ENCODE results near the gene CARMIL1. TPM values are rescaled to one million over a fixed set of nuclear protein-coding genes. Genes with fewer than 3 reads are reported as not detected.
A peak's percentile ranks its signal among the peaks of the same experiment; 100 is the strongest.

Gene CARMIL1
- total RNA-seq, 3 donors from 2014 or later, result 23.6 to 53.0 (median 33.5) TPM

- H3K36me3 ChIP-seq, result no peaks in the 10 kb centered on the region
- H3K27ac ChIP-seq, result no peak overlapping the region
- no peaks in the 10 kb centered on the region for H3K4me1 ChIP-seq
- no peak for TF ChIP-seq POLR2A (IDR thresholded peaks at IDR 0.05)
- no peak for TF ChIP-seq POLR2AphosphoS5 (IDR thresholded peaks at IDR 0.05)
- TF ChIP-seq CTCF (IDR thresholded peaks at IDR 0.05), result no peak
- intact Hi-C loops (cut with DNase I; ENCODE audit: low total_unique reads), result no loop called here
- no peak overlapping the region for H3K4me3 ChIP-seq
- no peaks in the 10 kb centered on the region for H3K9me3 ChIP-seq
- no peaks in the 10 kb centered on the region for H3K27me3 ChIP-seq
- DNase-seq (ENCODE audit: low spot score in 2 of 2), result no peak
Measured at GRCh38 chr6:25290306-25291060, 11.3 kb downstream of the CARMIL1 start.

GRCh38 chr6:25292384-25292783 lies 13.2 kb downstream of the CARMIL1 start:
- Histone ChIP-seq H3K27me3 (no peaks in the 10 kb centered on the region), H3K4me3 (no peak overlapping the region), H3K27ac (no peak overlapping the region), H3K9me3 (no peaks in the 10 kb centered on the region), H3K36me3 (no peaks in the 10 kb centered on the region), H3K4me1 (peaks cover 0 to 7% of the 10 kb centered on the region in 2 donors)
- TF ChIP-seq POLR2AphosphoS5 (IDR thresholded peaks at IDR 0.05) (no peak), POLR2A (IDR thresholded peaks at IDR 0.05) (no peak), CTCF (IDR thresholded peaks at IDR 0.05) (no peak)
- intact Hi-C loops (cut with DNase I; ENCODE audit: low total_unique reads), result no loop called here
- no peak for DNase-seq (ENCODE audit: low spot score in 2 of 2)

- TF ChIP-seq CTCF (IDR thresholded peaks at IDR 0.05), result no peak
- intact Hi-C loops (cut with DNase I; ENCODE audit: low total_unique reads), result no loop called here
- no peaks in the 10 kb centered on the region for H3K27me3 ChIP-seq
Measured at GRCh38 chr6:25295651-25296050, 16.5 kb downstream of the CARMIL1 start.

GRCh38 chr6:25296217-25296905 lies 17.2 kb downstream of the CARMIL1 start:
- Histone ChIP-seq H3K4me3 (no peak overlapping the region), H3K36me3 (no peaks in the 10 kb centered on the region), H3K4me1 (peaks cover 0 to 12% of the 10 kb centered on the region in 2 donors), H3K9me3 (no peaks in the 10 kb centered on the region), H3K27ac (peak overlapping the region; percentile 70 to 82), H3K27me3 (no peaks in the 10 kb centered on the region)
- intact Hi-C loops (cut with DNase I; ENCODE audit: low total_unique reads), result no loop called here
- TF ChIP-seq POLR2A (IDR thresholded peaks at IDR 0.05) (no peak), POLR2AphosphoS5 (IDR thresholded peaks at IDR 0.05) (no peak), CTCF (IDR thresholded peaks at IDR 0.05) (no peak)
- no peak for DNase-seq (ENCODE audit: low spot score in 2 of 2)

More at GRCh38 chr6:25295651-25296050, 16.5 kb downstream of the CARMIL1 start:
- Histone ChIP-seq H3K36me3 (no peaks in the 10 kb centered on the region), H3K4me1 (peaks cover 0 to 12% of the 10 kb centered on the region in 2 donors), H3K4me3 (no peak overlapping the region), H3K27ac (peak overlapping the region; percentile 70 to 82), H3K9me3 (no peaks in the 10 kb centered on the region)
- DNase-seq (ENCODE audit: low spot score in 2 of 2), result no peak

- H3K27ac ChIP-seq, result peak overlapping the region; percentile 70 to 82
- no peak for DNase-seq (ENCODE audit: low spot score in 2 of 2)
- TF ChIP-seq POLR2AphosphoS5 (IDR thresholded peaks at IDR 0.05) (no peak), CTCF (IDR thresholded peaks at IDR 0.05) (no peak), POLR2A (IDR thresholded peaks at IDR 0.05) (no peak)
- intact Hi-C loops (cut with DNase I; ENCODE audit: low total_unique reads), result no loop called here
- H3K9me3 ChIP-seq, result no peaks in the 10 kb centered on the region
- no peaks in the 10 kb centered on the region for H3K27me3 ChIP-seq
- H3K4me3 ChIP-seq, result no peak overlapping the region
- no peaks in the 10 kb centered on the region for H3K36me3 ChIP-seq
- peaks cover 0 to 12% of the 10 kb centered on the region in 2 donors for H3K4me1 ChIP-seq
Measured at GRCh38 chr6:25297039-25297441, 17.9 kb downstream of the CARMIL1 start.

Data from breast epithelium (tissue), 4 donors.